Neural progenitor cell (in vitro differentiated cells): Measurements from ENCODE around the gene RNPS1.

Experiments used
- EZH2 ChIP-seq: fragments of 200-600 bp; sonication (generic); IDR thresholded peaks from 2 replicates; pipeline ENCODE4 v1.6.1; 2017; ENCODE audit warnings: antibody characterized with exemption, mild to moderate bottlenecking, moderate library complexity
- TF ChIP-seq, protein P1 (sequence below): fragments of 200-600 bp; sonication (generic); IDR thresholded peaks from 2 replicates; pipeline ENCODE4 v1.5.1; 2017; ENCODE audit warnings: antibody characterized with exemption, mild to moderate bottlenecking

DNA sequence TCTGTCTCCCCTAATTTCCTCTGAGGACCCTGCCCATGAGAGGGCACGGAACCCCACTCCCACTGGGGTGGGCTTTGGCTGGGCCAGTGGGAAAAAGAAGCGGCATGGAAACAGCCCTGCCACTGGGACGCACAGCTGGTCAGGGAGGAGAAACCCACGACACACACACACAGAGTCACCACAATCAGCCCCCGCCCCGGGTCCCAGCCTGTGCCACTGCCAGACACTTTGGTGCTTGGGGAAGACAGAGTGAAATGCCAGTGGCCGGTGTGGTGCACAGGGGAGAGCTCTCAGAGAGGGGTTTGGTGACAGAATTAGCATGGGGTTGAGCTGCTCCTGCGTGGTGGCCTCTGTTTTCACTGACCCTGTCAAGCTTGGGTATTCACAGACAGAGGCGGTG lies 30.7 kb upstream of the RNPS1 start:
- TF ChIP-seq, protein P1, sequence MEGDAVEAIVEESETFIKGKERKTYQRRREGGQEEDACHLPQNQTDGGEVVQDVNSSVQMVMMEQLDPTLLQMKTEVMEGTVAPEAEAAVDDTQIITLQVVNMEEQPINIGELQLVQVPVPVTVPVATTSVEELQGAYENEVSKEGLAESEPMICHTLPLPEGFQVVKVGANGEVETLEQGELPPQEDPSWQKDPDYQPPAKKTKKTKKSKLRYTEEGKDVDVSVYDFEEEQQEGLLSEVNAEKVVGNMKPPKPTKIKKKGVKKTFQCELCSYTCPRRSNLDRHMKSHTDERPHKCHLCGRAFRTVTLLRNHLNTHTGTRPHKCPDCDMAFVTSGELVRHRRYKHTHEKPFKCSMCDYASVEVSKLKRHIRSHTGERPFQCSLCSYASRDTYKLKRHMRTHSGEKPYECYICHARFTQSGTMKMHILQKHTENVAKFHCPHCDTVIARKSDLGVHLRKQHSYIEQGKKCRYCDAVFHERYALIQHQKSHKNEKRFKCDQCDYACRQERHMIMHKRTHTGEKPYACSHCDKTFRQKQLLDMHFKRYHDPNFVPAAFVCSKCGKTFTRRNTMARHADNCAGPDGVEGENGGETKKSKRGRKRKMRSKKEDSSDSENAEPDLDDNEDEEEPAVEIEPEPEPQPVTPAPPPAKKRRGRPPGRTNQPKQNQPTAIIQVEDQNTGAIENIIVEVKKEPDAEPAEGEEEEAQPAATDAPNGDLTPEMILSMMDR = no peak
- no peak for TF ChIP-seq EZH2
